GM13976 (cell line): ENCODE results near the gene NRBP1.
A peak's percentile ranks its signal among the peaks of the same experiment; 100 is the strongest.
"Not testable (repeated sequence)": the region's sequence is repeated elsewhere in the genome, so short reads cannot be mapped to it uniquely, and the experiment has no call there.

ENCODE experiments used
- DNase-seq: peaks from one replicate; pipeline ENCODE4 v3.0.0; 2012; ENCODE audit warnings: low spot score
- CTCF ChIP-seq: IDR thresholded peaks from 2 replicates; pipeline ENCODE4 v1.5.1; 2012; ENCODE audit warnings: borderline replicate concordance, mild to moderate bottlenecking; ENCODE audit not compliant: insufficient read depth; ENCODE audit errors: extremely low read depth, missing control alignments, control extremely low read depth
- in situ Hi-C: fragments of 300-500 bp; cut with MboI; formaldehyde crosslinking; loops from one replicate; pipeline ENCODE4 v1.12.0; 2022; ENCODE audit warnings: low sequenced_read_pairs, mixed read lengths, inconsistent platforms; ENCODE audit not compliant: unreplicated experiment

NRBP1 gene

GRCh38 chr2:27422958-27423357 lies 5.5 kb upstream of the NRBP1 start:
- no peak for TF ChIP-seq CTCF
- in situ Hi-C loops: no loop called here
- DNase-seq: no peak

- DNase-seq, in situ Hi-C loops: not testable (repeated sequence)
Observed at GRCh38 chr2:27425039-27425438, 3.4 kb upstream of the NRBP1 start.

GRCh38 chr2:27427863-27428212 lies 593 bp upstream of the NRBP1 start:
- no peak for TF ChIP-seq CTCF
- DNase-seq: no peak
- in situ Hi-C loops: no loop called here

- peak; percentile 94 for DNase-seq
- in situ Hi-C loops: no loop called here
- TF ChIP-seq CTCF: no peak
Observed at GRCh38 chr2:27428978-27429541, 629 bp downstream of the NRBP1 start.

GRCh38 chr2:27431395-27431794 lies 3.0 kb downstream of the NRBP1 start:
- DNase-seq: no peak
- in situ Hi-C loops: no loop called here
- no peak for TF ChIP-seq CTCF

- no peak for DNase-seq
- TF ChIP-seq CTCF: no peak
- in situ Hi-C loops: no loop called here
Observed at GRCh38 chr2:27435628-27436027, 7.2 kb downstream of the NRBP1 start.

- DNase-seq: no peak
- in situ Hi-C loops: no loop called here
Observed at GRCh38 chr2:27441226-27441926, 12.9 kb downstream of the NRBP1 start.

More at GRCh38 chr2:27441226-27441926, 12.9 kb downstream of the NRBP1 start:
- TF ChIP-seq CTCF: no peak
